LHCN-M2 (cell line): ENCODE measurements around the gene LGALSL. TPM values are rescaled to one million over a fixed set of nuclear protein-coding genes. Genes with fewer than 3 reads are reported as not detected.

Experiments used
- DNase-seq: peaks from one replicate; pipeline ENCODE4 v3.0.0-alpha.2; 2012; ENCODE audit warnings: low read depth
- polyA plus RNA-seq: library from polyadenylated mRNA; unstranded; fragments of >200 nt; gene quantifications from one replicate; pipeline ENCODE4 v1.2.1, GENCODE V29; 2012; ENCODE audit warnings: missing spikeins
- total RNA-seq: library from RNA; depleted of rRNA; stranded (reverse); fragments of >200 nt; gene quantifications from 2 replicates; pipeline ENCODE4 v1.2.3, GENCODE V29; 2014; rRNA removed

The LGALSL gene
- total RNA-seq: 0.17 and 0.26 TPM in 2 replicates
- polyA plus RNA-seq: 0.46 TPM

DNA sequence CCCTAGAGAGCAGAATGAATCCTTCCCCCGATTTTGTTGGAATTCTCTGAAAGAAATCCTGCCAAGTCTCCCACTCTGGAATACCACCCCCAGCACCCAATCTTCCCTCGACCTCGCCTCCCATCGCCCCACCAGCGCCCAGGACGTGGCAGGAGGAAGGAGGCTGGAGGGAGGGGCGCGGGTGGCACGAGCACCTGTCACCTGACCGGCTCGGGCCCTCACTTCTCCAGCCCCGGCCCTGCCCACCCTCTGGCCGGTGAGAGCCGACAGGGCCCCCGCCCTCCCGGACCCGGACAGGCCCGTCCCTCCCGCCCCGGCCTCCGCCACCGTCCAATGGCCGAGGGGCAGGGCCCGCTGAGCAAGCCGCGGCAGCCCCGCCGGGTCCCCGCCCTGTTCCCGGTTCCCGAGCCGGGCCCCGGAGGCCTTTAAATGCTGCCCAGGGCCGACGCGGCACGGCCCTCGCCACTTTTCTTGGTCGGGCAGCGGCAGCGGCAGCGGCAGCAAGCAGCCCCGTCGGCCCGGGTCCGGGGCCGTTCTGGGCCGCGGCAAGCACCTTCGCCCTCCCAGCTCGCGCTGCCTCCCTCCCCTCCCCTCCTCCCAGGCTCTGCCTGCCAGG, at the start of gene LGALSL:
TSS of gene LGALSL (plus strand) at position 393 of the 616 bp plus-strand sequence. CDS start 384 bp downstream, outside the sequence.
- no peak for DNase-seq

DNA sequence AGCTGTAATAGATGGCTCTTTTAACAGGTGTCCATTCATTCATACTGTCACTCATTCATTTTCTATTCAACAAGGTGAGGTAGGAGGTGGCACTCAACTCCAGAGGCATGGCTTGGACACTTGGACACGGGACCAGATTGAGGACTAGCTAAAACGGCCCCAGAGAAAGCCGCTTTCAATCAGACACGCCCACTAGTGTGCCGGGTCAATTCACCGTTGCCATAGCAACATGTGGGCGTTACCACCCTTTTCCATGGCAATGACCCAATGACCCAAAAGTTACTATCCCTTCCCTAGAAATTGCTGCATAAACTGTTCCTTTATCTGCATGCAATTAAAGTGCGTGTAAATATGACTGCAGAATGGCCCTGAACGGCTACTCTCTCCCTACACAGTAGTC, 49.2 kb upstream of the LGALSL start:
- no peak for DNase-seq

DNA sequence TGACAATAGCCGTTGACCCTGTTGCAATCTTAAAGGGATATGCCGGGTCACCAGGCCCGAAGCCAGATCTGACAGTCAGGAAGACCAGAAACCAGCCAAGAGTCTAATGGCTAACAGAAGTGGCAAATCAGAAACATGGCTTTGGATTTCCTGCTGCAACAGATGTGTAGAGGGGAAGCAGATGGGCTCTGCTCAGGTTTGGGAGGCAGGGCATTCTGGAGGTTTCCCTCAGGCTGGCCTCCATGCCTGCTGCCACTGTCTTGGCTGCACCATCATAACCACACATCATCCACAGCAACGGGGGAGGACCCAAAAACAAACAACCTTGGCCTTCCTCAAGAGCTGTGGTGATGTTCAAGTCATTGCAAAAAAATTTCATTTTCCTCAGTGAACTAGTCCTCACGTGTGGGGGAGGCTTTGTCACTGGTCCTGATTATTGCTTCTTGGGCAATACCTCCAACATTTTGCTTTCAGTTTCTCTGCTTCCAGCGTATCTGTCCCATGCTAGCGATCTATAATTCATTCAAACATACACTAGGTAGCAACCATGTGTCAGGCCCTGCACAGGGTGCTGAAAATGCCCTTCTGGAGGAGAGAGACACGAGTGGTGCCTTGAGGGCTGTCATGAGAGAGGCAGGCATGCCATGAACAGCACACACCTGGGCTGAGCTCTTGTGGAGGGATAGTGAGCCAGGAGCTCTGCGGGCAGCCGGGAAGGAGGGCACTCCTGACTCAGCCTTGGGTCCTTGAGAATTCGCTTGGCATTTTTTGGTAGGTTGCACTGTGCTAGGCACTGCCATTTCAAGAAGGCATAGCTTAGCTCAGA, 48.2 kb upstream of the LGALSL start:
- DNase-seq: peak; percentile 45

DNA sequence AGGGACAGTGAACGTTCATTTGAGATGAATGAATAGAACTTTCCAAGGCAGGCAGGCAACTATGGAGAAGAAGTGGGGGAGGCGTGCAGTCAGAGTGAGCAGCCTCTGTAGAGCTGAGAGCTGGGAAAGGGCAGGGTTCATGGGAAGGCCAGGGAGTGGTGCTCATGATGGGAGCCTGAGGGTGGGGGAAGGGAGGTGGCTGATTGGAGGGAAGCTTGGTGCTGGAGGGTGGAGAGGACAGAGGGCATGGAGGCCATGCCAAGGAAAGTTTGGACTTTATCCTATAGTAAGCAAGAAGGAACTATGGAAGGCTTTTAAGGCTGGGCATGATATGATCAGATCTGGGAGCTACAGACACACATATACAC, 47.6 kb upstream of the LGALSL start:
- DNase-seq: no peak

DNA sequence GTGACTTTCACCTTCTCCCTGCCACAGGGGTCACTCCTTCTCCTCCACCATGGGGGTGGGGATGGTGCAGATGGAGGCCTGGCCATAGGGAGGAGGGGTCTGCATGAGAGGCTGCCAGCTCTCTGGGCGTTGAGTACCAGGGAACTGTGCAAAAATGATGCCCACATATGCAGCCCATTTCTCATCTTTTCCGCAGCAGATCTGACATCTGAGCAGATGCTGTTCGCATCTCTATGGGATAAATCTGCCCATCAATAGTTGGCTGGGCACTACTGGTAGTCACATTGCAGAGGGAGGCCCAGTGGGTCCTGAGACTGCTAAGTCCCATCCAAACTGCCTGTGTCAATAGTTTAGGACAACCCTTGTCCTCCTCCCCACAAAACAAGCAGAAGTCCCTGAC, 45.9 kb upstream of the LGALSL start:
- no peak for DNase-seq

DNA sequence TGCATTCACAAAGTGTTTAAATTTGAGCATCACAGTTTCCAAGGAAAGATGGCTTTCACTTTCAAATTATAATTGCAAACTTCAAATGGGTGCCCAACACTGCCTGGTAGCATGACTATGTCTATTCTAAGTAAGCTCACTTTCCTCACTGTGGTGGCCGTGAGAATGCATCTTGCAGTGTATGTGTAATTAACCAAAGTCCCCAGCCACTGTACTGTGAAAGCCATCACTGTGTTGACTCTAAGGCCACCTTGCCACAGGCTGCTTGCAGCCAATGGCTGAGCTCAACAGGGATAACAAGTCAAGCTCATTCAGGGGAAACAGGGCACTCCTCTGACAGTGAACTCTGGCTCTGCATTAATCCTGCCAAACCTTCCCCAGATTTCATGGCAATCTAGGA, 43.3 kb upstream of the LGALSL start:
- no peak for DNase-seq

DNA sequence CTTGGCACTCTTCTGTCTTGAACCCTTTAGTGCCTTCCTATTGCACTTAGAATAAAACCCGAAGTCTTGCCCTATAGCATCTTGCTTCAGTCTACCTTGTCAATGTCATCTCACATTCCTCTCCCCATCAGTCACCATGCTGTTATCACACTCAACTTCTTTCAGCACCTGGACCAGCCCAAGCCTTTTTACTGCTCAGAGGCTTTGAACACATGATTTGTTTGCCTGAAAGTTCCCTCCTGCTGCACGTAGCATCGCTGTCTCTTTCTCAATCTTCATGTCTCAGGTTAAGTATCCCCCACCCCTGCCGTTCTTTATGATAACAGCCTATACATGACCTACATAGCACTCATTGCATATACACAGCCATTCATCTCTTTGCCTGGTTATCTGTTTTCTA, 41.3 kb upstream of the LGALSL start:
- DNase-seq: no peak

DNA sequence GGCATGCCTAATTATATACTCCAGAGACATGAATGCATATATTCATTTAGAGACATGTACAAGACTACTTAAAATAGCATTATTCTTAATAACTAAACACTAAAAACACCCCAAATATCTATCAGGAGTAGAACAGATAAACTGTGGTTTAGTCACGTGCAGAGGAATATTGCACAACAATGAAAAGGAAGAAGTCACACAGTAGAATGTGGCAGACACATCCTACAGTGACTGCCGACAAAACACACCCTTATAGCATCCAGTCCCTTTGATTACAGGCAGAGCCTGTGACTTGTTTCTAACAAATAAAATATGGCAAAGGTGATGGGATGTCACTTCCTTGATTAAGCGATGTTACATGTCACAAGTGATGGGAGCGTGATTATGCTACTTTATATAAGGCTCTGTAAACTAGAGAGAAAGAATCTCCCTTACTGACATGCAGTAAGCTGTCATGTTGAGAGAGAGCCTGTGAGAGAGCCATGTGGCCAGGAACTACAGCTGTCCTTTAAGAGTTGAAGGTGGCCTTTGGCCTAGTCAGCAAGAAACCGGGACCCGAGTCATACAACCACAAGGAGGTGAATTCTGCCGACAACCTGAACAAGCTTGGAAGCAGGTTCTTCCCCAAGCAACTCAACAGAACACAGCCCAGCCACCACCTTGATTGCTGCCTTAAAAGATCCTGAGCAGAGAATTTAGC, 39.1 kb upstream of the LGALSL start:
- no peak for DNase-seq

DNA sequence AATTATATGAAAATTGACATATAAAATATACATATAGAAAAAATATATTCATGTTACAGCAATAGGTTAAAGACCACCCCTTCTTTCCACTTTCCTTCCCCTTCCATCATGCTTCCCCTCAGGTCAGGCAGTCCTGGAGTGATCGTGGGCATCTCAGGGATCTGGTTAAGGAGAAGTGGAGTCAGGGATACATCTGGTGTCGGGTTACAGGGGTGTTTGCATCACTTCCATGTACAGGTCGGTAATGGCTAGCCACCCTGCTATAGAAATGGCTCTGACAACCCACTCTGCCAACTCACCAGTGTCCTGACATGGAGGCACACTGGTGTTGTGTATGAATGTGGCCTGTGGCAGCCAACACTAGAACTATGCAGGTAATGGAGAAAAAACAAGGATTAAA, 36.3 kb upstream of the LGALSL start:
- no peak for DNase-seq

DNA sequence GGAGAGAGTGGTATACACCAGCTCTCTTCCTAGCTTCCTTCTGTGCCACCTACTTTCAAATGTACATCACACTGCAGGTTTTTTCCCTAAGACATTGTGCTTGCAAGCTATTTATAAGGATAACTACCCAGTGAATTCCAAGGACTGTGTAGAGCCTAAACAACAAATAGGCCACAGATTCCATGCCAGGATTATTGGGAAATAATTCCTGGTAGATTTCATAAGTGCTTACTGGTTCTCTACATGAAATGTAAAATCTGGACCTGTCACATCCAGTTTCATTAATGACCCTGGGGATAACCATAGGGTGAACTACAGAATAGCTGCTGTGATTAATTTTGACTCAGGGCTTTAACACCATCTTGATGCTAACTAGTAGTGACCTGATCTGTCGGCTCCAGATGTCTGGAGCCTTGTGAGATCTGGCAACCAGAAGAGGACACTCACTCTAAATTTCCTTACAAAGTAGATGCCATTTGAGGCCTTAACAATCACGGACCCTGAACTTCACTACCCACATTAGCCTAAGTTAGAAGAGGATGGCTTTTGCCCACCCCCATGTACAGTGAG, 34.3 kb upstream of the LGALSL start:
- DNase-seq: no peak

DNA sequence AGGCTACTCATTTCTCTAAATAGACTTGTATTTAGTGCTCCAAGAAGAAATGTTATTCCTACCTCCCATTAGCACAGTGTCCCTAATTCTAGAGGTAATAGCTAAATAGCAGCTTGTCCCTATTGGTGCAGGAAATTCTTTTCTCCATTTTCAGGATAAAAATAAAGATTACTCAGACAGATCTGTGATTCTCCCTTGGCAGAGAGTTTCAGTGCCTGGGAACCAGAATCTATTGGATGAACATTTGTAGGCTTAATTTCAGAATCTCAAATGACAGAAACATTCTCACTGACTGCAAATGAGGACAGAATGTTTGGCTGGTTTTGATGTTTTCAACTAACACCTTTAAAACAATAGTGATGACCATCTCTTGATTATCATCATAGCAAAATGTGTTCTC, 33.3 kb upstream of the LGALSL start:
- DNase-seq: no peak

DNA sequence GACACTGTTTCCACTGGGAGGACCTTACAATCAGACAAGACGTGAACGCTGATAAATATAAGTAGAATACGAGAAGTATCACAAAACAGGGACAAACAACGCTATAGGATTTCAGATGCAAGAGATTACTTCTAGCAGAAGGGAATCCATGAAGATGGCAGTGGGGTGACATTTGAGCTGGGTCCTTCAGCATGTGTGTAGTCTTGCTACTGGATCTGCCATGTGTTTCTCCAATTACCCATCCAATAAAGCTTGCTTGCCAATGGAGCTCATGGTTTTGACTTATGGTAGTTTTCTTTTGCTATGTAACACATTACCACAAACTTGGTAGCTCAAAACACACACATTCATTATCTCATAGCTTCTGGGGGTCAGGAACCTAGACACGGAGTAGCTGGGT, 32.8 kb upstream of the LGALSL start:
- no peak for DNase-seq

DNA sequence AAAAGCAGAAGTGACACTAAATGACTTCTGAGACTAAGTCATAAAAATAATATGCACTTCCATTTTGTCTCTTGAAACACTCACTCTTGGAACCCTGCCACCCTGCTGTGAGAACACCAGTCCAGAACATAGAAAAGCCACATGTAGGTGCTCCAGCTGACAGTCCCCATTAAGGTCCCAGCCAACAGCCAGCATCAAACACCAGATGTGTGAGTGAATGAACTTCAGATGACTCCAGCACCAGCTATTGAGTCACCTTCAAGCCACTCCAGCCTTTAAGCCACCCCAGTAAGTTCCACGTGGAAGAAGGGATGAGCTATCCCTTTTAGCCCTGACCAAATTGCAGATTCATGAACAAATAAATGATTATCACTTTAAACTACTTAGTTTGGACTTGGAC, 31.5 kb upstream of the LGALSL start:
- DNase-seq: no peak

DNA sequence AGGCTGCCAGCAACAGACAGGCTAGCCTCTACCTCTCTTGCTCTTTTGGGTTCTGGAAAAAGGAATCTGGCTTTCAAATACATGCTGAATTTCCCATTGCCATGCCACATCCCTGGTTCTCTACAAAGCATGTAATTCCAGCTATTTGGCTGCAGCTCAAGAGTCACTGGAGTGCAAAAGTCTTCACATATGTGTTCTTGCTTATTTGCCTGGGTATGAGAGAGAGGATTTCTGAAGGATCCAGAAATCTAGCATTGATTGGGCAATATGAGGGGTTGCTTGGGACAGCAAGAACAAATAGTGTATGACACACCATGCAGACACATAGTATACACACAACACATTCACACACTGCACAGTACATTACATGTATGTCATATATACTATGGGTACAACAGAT, 30.7 kb upstream of the LGALSL start:
- no peak for DNase-seq

DNA sequence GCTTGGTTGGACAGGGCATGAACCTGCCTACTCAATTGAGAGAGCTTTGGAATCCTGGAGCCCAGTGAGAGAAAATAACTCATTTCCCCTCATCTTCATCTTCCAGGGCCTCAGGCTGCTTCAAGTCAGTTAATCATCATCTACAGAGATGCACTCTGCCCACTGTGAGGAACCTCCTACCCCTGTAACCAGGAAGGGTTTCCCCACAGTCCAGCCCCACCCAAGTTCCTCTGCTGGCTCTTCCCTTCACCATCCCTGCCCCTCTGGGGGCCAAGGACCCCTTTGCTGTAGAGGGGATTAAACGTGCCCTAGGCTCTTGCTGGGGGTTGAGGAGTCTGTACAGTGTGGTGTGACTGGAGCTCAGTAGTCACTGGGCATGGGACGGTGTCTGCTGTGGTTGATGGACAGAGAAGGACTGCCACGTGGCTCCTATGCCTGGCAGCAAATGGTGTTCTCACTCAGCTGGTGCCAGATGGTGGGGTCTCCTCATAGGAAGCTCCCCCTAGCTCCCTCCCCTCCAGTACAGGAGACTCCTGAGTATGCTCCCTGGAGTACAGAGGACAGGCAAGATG, 29.5 kb upstream of the LGALSL start:
- DNase-seq: no peak

DNA sequence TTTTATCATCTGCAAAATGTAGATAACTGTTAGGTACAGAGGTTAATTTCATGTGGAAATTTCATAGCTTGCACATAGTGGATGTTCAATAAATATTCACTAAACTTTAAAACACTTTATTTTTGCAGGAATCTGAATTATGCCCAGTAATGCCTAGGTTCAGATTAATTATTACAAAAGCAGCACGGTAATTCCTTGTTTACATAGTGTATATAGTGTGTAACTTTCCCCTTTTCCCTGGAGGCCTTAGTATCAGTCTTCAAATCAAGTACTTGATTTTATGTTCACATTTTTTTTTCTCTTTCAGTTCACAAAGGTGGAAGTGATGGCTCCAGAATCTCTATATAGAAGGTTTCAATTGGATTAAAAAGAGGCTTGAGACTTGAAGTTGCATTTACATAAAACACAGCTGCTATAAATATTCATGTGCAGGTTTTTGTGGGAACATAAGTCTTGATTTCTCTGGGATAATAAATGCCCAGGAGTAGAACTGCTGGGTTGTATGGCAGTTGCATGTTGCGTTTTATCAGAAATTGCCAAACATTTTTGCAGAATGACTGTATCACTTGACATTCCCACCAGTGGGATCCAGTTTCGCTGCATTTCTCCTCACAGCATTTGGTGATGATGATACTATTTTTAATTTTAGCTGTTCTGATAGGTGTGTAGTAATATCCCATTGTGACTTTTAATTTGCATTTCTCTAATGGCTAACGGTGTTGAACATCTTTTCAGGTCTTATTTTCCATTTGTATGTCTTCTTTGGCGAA, 27.6 kb upstream of the LGALSL start:
- peak; percentile 63 for DNase-seq

DNA sequence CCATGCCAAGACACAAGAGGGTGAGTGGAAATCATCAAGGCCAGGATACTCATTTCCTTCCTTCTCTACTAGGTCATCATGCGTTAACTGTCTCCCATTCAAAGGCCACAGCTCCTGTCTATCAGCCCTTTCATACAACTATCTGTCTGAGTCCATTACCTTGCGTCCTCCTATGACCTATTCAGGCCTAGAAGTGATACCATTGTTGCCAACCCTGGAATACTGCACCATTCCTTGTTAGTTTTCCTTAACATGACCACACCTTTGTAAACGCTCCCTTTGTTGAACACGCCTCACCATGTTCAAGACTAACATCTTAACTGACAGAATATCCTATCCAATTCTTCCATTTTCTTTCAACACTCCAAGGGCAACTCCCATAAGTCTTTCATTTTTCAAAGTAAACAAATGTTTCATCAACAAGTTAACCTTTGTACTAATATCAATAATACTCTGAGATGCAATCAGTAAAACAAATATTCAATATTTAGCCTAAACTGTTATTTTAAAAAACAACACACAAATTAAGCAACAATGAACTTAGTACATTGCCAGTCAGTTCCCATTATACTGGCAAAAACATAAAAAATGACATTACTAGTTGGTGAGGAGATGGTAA, 19.8 kb upstream of the LGALSL start:
- DNase-seq: no peak

DNA sequence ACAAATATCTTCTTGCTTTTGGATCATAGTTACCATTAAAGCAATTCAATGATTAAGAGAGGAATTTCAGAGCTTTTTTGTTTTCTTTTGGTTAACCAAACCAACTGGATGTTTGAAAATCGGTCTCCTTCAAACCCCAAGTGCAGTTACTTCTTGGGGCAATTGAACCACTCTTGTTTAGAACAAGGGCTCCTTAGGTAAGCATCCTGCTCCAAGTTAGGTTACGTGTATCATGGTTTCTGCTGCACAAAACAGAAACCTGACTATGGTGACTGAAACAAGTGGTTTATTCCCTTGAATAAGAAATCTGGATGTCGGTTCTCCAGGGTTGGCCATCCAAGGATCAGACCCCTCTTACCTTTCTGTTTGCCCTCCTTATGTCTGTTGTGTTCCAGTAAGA, 16.1 kb upstream of the LGALSL start:
- DNase-seq: no peak

DNA sequence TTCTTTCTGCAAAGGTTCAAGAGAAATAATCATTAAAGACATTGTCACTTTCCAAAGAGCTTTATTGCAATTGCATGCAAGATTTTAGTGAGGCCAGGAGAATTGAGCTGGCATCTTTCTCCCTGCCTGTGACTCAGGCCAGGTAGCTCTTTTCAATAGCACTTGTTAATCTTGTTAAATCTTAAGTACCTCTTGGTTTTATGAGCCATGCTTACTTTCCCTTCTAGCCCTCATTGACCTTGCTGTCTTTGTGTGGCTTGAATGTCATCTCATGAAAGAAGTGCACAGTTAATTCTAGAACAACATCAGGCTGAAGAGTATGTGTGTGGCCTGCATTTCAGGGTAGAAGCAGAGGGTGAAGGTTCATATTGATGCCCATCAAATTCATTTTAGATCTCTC, 14.8 kb upstream of the LGALSL start:
- DNase-seq: no peak

DNA sequence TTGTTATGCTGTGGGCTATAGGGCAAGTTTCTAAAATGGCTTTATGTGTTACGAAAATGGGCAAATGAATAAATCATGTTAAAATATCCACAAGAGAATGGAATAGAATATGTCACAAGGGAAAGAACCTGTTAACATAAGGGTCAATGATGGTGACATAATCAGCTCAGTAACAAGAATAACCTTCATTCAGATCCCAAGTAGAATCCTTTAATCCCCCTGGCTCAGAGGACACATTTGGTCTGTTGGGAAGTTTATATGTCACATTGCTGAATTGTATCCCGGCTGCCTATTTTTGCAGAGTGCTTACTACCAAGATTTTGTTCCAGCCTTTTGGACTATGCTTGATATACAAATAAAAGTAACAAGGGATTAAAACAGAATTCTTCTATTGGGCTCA, 13.1 kb upstream of the LGALSL start:
- no peak for DNase-seq

DNA sequence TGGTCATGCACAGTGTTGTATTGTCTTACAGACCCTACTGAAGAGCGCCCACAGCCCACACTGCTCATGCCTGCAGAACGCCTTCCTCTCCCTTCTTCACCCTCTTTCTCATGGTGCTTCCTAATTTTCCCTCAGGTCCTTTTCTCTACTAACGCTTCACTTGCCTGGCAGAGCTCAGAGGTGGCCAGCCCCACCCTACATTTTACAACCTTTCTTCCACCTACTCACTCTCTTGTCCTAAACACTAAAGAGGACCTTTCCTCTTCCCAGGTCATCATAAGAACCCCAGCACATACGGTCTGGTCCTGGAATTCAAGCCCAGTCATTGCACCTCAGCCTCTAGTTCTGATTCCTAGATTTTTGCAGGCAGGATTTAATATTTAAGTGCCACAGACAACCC, 11.7 kb upstream of the LGALSL start:
- DNase-seq: no peak
